GM23338 (cell line): Measurements from ENCODE around the gene TP73. TPM values are rescaled to one million over a fixed set of nuclear protein-coding genes. Genes with fewer than 3 reads are reported as not detected.
A peak's percentile ranks its signal among the peaks of the same experiment; 100 is the strongest.

Experiments used
- ATAC-seq: fragments of 200-7000 bp; cut with Tn5 transposase; 3 replicates; pipeline ENCODE4 v1.9.1; 2020
- DNase-seq: peaks from one replicate; pipeline ENCODE4 v3.0.0-alpha.2; 2015; ENCODE audit warnings: low spot score
- H2AFZ ChIP-seq: fragments of 200-600 bp; sonication (generic); 2 replicates; pipeline ENCODE4 v1.8.0; 2016; ENCODE audit warnings: antibody characterized with exemption, mild to moderate bottlenecking, moderate library complexity
- H3F3A ChIP-seq: fragments of 200-600 bp; sonication (generic); replicated peaks from 2 replicates; pipeline ENCODE4 v1.8.0; 2017; ENCODE audit warnings: antibody characterized with exemption, mixed run types, low read depth
- H3K27ac ChIP-seq: fragments of 200-600 bp; sonication (generic); 2 replicates; pipeline ENCODE4 v1.6.1; 2016; ENCODE audit warnings: low read depth
- H3K27me3 ChIP-seq: fragments of 200-600 bp; sonication (generic); 2 replicates; pipeline ENCODE4 v1.8.0; 2016; ENCODE audit warnings: mild to moderate bottlenecking, mixed run types, moderate library complexity; ENCODE audit not compliant: insufficient read depth
- H3K36me3 ChIP-seq: fragments of 200-600 bp; sonication (generic); 2 replicates; pipeline ENCODE4 v1.8.0; 2016; ENCODE audit warnings: mild to moderate bottlenecking; ENCODE audit not compliant: insufficient read depth
- H3K4me1 ChIP-seq: fragments of 200-600 bp; sonication (generic); 2 replicates; pipeline ENCODE4 v1.8.0; 2016; ENCODE audit warnings: mild to moderate bottlenecking, moderate library complexity; ENCODE audit not compliant: insufficient read depth
- H3K4me2 ChIP-seq: fragments of 200-600 bp; sonication (generic); 2 replicates; pipeline ENCODE4 v1.7.1; 2017; ENCODE audit warnings: mixed run types
- H3K4me3 ChIP-seq: fragments of 200-600 bp; sonication (generic); 2 replicates; pipeline ENCODE4 v1.6.1; 2016; ENCODE audit warnings: mixed run types
- H3K79me2 ChIP-seq: fragments of 200-600 bp; sonication (generic); replicated peaks from 2 replicates; pipeline ENCODE4 v1.8.0; 2017; ENCODE audit warnings: mild to moderate bottlenecking; ENCODE audit not compliant: insufficient read depth
- H3K9me2 ChIP-seq: fragments of 200-600 bp; sonication (generic); 2 replicates; pipeline ENCODE4 v1.8.0; 2017; ENCODE audit not compliant: insufficient read depth
- H4K20me1 ChIP-seq: fragments of 200-600 bp; sonication (generic); replicated peaks from 2 replicates; pipeline ENCODE4 v1.8.0; 2017; ENCODE audit warnings: mild to moderate bottlenecking; ENCODE audit not compliant: insufficient read depth
- H3K27ac Mint-ChIP-seq: 2 replicates; pipeline ENCODE4 v1.8.0; 2020; ENCODE audit warnings: inconsistent platforms, mild to moderate bottlenecking, moderate library complexity, mixed read lengths
- H3K27me3 Mint-ChIP-seq: 3 replicates; pipeline ENCODE4 v1.8.0; 2022; ENCODE audit warnings: low read depth, mild to moderate bottlenecking, moderate library complexity, mixed read lengths, inconsistent platforms; ENCODE audit not compliant: insufficient read depth, poor library complexity
- H3K36me3 Mint-ChIP-seq: 3 replicates; pipeline ENCODE4 v1.8.0; 2021; ENCODE audit warnings: low read depth, mild to moderate bottlenecking, inconsistent platforms, moderate library complexity, mixed read lengths
- H3K4me1 Mint-ChIP-seq: 3 replicates; pipeline ENCODE4 v1.8.0; 2020; ENCODE audit warnings: mild to moderate bottlenecking, inconsistent platforms, mixed read lengths
- H3K4me3 Mint-ChIP-seq: 3 replicates; pipeline ENCODE4 v1.8.0; 2021; ENCODE audit warnings: moderate library complexity, mild to moderate bottlenecking, inconsistent platforms, mixed read lengths
- H3K9me3 Mint-ChIP-seq: 3 replicates; pipeline ENCODE4 v1.8.0; 2020; ENCODE audit warnings: moderate library complexity, mild to moderate bottlenecking, inconsistent platforms, mixed read lengths
- ETS1 ChIP-seq: IDR thresholded peaks from 2 replicates; pipeline ENCODE4 v1.6.1; 2016; ENCODE audit warnings: antibody characterized with exemption
- EZH2phosphoT487 ChIP-seq: fragments of 200-600 bp; sonication (generic); IDR thresholded peaks from one replicate; pipeline ENCODE4 v1.8.1; 2018; ENCODE audit warnings: antibody characterized with exemption; ENCODE audit not compliant: unreplicated experiment
- STAT1 ChIP-seq: IDR thresholded peaks from one replicate; pipeline ENCODE4 v1.6.1; 2016; ENCODE audit warnings: antibody characterized with exemption; ENCODE audit not compliant: unreplicated experiment
- ZNF462 ChIP-seq: fragments of 250-450 bp; sonication (Bioruptor Pico); IDR thresholded peaks from 2 replicates; pipeline ENCODE4 v1.5.0; 2020; ENCODE audit warnings: mild to moderate bottlenecking, moderate library complexity
- polyA plus RNA-seq: library from polyadenylated mRNA; unstranded; fragments of >200 nt; fragmentation: Nextera tagmentation; extraction: Ambion mirVana; gene quantifications from 2 replicates; pipeline ENCODE4 v1.2.1, GENCODE V29; 2016
- total RNA-seq: library from RNA; depleted of rRNA; stranded (reverse); fragments of >200 nt; shearing (Covaris generic); gene quantifications from 2 replicates; pipeline ENCODE4 v1.2.3, GENCODE V29; 2014
- TF ChIP-seq, protein P1 (sequence below), 2 experiments: fragments of 200-600 bp in 1 of 2; sonication (generic) in 1 of 2; conservative IDR thresholded peaks; 2 replicates each; pipeline versions ENCODE4 v1.5.1 to v1.6.1; 2016 to 2017; ENCODE audit warnings: antibody characterized with exemption in 2 of 2, low read depth in 2 of 2, mild to moderate bottlenecking in 2 of 2, moderate library complexity in 1 of 2

TP73 gene
- total and polyA plus RNA-seq, 2 experiments from 2014 or later, result 1.4 to 3.4 TPM

DNA sequence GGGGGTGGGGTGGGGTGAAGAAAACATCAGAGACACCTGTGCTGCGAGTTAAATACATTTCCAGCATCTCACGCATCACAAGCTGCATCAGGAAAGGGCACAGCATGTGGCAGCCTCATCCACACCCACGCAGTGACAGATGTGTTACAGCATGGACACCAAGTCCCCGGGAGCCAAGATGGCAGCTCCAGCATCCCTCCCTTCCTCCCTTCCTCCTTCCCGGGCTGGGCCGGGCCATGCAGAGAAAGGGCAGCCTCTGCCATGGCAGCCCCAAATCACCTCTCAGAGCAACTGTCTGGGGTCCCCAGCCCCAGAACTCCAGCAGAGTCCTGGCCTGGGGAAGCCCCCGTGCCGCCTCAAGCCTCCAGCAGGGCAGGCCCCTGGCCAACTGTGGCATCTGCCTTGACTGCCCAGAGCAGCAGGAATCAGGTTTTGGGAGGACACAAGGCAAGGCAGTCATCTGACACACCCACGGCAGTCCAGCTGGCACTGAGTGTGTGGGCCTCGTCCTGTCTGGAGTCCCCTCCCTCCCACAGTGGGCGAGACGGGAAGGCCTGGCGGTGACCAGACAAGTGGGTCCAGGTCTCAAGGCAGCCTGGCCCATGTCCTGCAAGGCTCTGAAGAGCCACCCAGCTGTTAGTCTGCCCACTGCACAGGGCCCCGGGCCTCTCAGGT is 126.4 kb downstream of the TP73 start (continued):
- TF ChIP-seq ETS1 (no peak), STAT1 (no peak), ZNF462 (CRISPR knock-in tag) (no peak)

DNA sequence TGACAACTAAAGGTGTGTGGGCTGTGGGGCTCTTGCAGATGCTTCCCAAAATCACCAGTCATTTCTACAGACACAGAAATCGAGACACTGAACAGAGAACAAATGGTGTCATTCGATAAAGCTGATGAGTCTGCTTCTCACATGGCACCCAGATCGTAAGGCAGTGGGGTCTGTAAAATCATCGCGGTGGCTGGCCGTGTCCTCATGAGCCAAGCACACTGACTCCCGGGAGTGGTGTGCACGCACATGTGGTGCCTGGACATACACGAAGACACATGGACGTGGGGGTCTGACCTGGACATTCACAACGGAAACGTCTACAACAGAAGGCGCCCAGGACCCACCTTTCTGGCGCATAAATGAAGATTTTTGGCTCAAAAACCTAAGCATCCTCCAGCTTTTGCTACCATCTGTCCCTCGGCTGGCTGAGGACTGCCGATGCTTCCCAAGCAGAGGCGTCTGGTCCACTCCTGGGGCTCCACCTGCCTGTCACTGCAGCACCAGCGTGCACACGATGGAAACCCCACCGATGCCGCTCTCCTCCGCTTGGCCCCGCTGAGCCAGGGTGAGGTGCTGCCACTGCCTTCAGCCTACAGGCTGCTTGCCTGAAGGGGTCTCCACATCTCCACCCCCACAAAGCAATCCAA is 127.1 kb downstream of the TP73 start:
- H3K27ac Mint-ChIP-seq, result no peak overlapping the region; the same call in 1 of the 2 replicates
- H3K4me3 ChIP-seq, result no peak overlapping the region

More for the DNA sequence above, 127.1 kb downstream of the TP73 start:
- no peak for ATAC-seq
- Histone ChIP-seq H2AFZ (no peak overlapping the region), H3K79me2 (no peaks in the 10 kb centered on the region), H3K4me2 (no peak overlapping the region), H3K27me3 (no peaks in the 10 kb centered on the region), H3K9me2 (no peaks in the 10 kb centered on the region), H3K4me1 (no peaks in the 10 kb centered on the region; the same call in 1 of the 2 replicates), H3K27ac (no peak overlapping the region), H3F3A (peaks cover 11% of the 10 kb centered on the region; the same call in 1 of the 2 replicates), H4K20me1 (peaks cover 13% of the 10 kb centered on the region), H3K36me3 (peaks cover 28% of the 10 kb centered on the region)
- Mint-ChIP-seq H3K36me3 (peaks cover 52% of the 10 kb centered on the region), H3K4me3 (no peak overlapping the region), H3K27me3 (peaks cover 14% of the 10 kb centered on the region), H3K4me1 (peaks cover 10% of the 10 kb centered on the region), H3K9me3 (no peaks in the 10 kb centered on the region; the same call in 2 of the 3 replicates)
- TF ChIP-seq EZH2phosphoT487, result no peak
- TF ChIP-seq, protein P1, sequence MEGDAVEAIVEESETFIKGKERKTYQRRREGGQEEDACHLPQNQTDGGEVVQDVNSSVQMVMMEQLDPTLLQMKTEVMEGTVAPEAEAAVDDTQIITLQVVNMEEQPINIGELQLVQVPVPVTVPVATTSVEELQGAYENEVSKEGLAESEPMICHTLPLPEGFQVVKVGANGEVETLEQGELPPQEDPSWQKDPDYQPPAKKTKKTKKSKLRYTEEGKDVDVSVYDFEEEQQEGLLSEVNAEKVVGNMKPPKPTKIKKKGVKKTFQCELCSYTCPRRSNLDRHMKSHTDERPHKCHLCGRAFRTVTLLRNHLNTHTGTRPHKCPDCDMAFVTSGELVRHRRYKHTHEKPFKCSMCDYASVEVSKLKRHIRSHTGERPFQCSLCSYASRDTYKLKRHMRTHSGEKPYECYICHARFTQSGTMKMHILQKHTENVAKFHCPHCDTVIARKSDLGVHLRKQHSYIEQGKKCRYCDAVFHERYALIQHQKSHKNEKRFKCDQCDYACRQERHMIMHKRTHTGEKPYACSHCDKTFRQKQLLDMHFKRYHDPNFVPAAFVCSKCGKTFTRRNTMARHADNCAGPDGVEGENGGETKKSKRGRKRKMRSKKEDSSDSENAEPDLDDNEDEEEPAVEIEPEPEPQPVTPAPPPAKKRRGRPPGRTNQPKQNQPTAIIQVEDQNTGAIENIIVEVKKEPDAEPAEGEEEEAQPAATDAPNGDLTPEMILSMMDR (conservative IDR thresholded peaks at IDR 0.05; ENCODE audit: low read depth in 2 of 2), result 0 out of 4 replicates have a peak, but pooled peaks of 1 of the 2 experiments have one; percentile 2
- no peak for DNase-seq
